Measurements from ENCODE around the gene DPYSL4. TPM values are rescaled to one million over a fixed set of nuclear protein-coding genes. Genes with fewer than 3 reads are reported as not detected.

Gene DPYSL4
- total RNA-seq, 2 donors from 2014 or later = 0.27 to 0.44 TPM

DNA sequence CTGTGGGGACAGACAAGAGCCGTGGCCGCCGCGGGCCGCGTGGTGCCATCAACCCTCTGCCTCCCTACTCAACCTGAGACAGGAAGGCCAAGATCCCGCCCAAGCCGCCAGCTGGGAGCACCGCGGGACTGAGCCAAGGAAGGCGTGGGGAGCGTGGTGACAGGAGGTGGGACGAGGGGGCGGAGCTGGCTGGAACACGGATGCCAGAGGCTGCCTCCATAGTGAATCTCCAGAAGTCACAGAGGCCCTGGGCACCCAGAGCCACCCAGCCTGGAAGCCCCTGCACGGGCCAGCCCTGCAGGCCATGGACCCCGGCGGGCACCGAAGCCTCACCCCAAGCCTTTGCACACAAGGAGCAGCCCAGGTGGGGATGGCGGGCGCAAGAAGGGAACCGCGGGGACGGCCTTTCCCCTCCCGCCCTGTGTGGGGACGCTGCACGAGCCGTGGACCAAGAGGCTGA lies 18.1 kb upstream of the DPYSL4 start:
- no peaks in the 10 kb centered on the region for H3K27me3 ChIP-seq

GRCh38 chr10:132169031-132169765 lies 17.6 kb upstream of the DPYSL4 start:
- DNase-seq = no peak
- Histone ChIP-seq H3K4me1 (no peaks in the 10 kb centered on the region), H3K4me3 (no peak overlapping the region), H3K9me3 (no peaks in the 10 kb centered on the region), H3K27me3 (no peaks in the 10 kb centered on the region), H3K27ac (no peak overlapping the region), H3K9ac (ENCODE audit: low read depth in 2 of 2, low read length in 2 of 2) (no peak overlapping the region), H3K36me3 (no peaks in the 10 kb centered on the region)
- TF ChIP-seq, protein P1, sequence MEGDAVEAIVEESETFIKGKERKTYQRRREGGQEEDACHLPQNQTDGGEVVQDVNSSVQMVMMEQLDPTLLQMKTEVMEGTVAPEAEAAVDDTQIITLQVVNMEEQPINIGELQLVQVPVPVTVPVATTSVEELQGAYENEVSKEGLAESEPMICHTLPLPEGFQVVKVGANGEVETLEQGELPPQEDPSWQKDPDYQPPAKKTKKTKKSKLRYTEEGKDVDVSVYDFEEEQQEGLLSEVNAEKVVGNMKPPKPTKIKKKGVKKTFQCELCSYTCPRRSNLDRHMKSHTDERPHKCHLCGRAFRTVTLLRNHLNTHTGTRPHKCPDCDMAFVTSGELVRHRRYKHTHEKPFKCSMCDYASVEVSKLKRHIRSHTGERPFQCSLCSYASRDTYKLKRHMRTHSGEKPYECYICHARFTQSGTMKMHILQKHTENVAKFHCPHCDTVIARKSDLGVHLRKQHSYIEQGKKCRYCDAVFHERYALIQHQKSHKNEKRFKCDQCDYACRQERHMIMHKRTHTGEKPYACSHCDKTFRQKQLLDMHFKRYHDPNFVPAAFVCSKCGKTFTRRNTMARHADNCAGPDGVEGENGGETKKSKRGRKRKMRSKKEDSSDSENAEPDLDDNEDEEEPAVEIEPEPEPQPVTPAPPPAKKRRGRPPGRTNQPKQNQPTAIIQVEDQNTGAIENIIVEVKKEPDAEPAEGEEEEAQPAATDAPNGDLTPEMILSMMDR (IDR thresholded peaks at IDR 0.05) = no peak
- intact Hi-C loops (cut with DNase I) = no loop called here

More for the DNA sequence above, 18.1 kb upstream of the DPYSL4 start:
- H3K4me3 ChIP-seq = no peak overlapping the region
- DNase-seq = no peak
- intact Hi-C loops (cut with DNase I) = no loop called here
- H3K9me3 ChIP-seq = no peaks in the 10 kb centered on the region
- H3K36me3 ChIP-seq = no peaks in the 10 kb centered on the region
- TF ChIP-seq, protein P1 (IDR thresholded peaks at IDR 0.05) = no peak
- H3K4me1 ChIP-seq = no peaks in the 10 kb centered on the region
- H3K9ac ChIP-seq (ENCODE audit: low read depth in 2 of 2, low read length in 2 of 2) = no peak overlapping the region
- no peak overlapping the region for H3K27ac ChIP-seq

DNA sequence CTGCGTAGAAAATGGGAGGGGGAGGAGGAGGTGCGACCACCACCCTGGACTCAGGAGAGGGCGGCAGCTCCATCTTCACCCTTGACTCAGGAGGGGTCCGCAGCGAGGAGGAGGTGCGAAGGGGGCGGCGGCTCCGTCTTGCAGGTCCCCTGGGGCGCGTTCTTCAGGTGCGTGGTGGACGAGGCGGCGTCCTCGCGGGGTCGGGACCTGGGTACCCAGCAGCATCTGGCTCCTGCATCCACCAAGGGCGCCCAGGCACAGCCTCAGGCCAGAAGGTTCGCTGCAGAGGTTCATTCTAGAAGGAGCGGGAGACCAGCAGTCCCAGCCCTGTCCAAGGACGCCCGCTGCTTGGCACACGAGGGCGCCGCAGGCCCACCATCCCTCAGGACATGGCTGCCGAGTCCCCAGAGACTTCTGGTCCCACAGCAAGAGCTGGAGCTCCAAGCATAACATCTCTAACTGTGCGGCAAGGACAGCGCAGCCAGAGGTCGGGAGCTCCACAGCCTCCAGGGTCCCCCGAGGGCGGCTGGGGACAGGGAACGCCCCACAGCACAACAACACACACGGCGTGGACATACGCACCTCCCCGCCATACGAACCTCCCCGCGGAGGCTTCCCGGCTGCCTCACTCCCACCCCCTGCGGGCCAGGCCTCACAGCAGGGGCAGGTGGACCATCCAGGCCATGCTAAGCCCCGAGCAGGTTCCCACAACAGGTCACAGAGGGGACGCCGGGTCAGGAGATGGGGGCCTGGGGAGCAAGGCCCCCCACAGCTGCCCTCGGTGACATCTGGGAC lies 16.8 kb upstream of the DPYSL4 start:
- intact Hi-C loops (cut with DNase I) = no loop called here
- Histone ChIP-seq H3K27me3 (no peaks in the 10 kb centered on the region), H3K36me3 (no peaks in the 10 kb centered on the region), H3K27ac (no peak overlapping the region), H3K4me3 (no peak overlapping the region), H3K9ac (ENCODE audit: low read depth in 2 of 2, low read length in 2 of 2) (no peak overlapping the region), H3K4me1 (no peaks in the 10 kb centered on the region), H3K9me3 (no peaks in the 10 kb centered on the region)
- TF ChIP-seq, protein P1 (IDR thresholded peaks at IDR 0.05) = no peak
- DNase-seq = no peak

DNA sequence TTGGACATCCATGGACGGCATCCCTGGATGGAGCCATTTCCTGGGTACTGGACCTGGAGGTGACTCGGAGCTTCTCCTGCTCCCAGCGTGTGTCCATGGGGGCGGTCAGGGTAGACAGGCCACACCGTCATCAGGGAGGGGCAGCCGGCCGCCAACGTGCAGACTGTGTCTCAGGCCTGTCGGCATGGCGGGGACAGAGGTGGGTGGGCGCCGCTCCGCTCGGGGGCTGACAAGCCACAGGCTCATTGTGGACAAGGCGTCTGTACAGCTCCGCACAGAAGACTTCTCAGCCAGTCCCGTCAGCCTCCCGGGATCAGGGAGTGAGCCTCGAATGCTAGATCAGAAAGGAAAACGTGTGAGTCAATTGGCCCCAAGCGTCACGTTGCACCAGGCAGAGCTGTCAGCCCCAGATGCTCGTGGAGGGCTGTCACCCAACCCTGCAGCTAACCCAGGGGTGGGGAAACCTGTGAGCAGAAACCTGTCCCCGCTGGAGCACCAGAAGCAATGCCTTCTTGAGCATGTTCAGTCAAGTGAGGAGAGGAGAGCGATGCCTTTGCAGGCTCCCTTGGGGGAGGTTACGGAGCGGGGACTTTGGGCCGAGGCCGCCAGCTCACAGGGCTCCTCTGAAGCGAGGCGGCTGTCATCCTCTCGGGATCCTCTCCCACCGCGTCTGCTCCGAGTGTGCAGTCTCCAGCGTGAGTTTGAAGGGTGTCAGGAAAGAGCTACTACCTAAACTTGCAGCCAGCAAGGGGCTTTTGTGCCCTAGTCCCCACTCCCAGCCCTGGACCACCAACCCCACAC lies 16.0 kb upstream of the DPYSL4 start:
- intact Hi-C loops (cut with DNase I) = no loop called here
- no peaks in the 10 kb centered on the region for H3K27me3 ChIP-seq
- no peaks in the 10 kb centered on the region for H3K4me1 ChIP-seq
- H3K9me3 ChIP-seq = no peaks in the 10 kb centered on the region
- no peak overlapping the region for H3K4me3 ChIP-seq
- no peak for DNase-seq
- no peak overlapping the region for H3K9ac ChIP-seq (ENCODE audit: low read depth in 2 of 2, low read length in 2 of 2)
- TF ChIP-seq, protein P1 (IDR thresholded peaks at IDR 0.05) = no peak
- no peak overlapping the region for H3K27ac ChIP-seq
- no peaks in the 10 kb centered on the region for H3K36me3 ChIP-seq

All from colonic mucosa (tissue), 4 donors.